ENCODE results near the gene PPP1R14C.

DNA sequence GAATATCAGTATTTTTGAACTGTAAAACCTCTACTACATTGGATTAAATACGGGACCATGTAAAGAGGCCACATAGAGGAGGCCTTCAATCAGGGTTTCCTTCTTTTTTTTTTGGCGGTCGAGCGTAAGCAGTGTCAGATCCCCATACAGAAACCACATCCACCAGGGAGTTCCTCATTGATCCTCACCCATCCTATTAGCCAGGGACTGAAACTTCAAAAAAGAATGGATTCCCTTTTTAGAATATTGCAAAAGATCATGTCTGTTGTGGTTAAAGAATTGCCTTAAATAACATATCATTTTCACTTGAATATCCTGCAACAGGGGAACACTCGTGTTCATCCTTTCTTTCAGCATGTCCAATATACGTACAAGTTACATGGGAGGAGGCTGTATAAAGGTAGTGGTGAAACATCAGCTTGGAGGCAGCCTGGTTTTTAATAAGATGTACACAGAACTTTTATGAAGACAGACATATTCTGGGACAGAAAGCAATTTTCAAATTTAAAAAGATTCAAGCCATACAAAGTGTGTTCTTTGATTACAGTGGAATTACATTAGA lies 96.1 kb downstream of the PPP1R14C start:
- TF ChIP-seq, protein P1, sequence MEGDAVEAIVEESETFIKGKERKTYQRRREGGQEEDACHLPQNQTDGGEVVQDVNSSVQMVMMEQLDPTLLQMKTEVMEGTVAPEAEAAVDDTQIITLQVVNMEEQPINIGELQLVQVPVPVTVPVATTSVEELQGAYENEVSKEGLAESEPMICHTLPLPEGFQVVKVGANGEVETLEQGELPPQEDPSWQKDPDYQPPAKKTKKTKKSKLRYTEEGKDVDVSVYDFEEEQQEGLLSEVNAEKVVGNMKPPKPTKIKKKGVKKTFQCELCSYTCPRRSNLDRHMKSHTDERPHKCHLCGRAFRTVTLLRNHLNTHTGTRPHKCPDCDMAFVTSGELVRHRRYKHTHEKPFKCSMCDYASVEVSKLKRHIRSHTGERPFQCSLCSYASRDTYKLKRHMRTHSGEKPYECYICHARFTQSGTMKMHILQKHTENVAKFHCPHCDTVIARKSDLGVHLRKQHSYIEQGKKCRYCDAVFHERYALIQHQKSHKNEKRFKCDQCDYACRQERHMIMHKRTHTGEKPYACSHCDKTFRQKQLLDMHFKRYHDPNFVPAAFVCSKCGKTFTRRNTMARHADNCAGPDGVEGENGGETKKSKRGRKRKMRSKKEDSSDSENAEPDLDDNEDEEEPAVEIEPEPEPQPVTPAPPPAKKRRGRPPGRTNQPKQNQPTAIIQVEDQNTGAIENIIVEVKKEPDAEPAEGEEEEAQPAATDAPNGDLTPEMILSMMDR (conservative IDR thresholded peaks at IDR 0.05; ENCODE audit: low read depth in 2 of 2): no peak
- no peak for TF ChIP-seq POLR2AphosphoS5 (IDR thresholded peaks at IDR 0.05; ENCODE audit: low read depth)
- TF ChIP-seq EZH2 (IDR thresholded peaks at IDR 0.05; ENCODE audit: low read depth, unreplicated experiment): no peak
- TF ChIP-seq, protein P2, sequence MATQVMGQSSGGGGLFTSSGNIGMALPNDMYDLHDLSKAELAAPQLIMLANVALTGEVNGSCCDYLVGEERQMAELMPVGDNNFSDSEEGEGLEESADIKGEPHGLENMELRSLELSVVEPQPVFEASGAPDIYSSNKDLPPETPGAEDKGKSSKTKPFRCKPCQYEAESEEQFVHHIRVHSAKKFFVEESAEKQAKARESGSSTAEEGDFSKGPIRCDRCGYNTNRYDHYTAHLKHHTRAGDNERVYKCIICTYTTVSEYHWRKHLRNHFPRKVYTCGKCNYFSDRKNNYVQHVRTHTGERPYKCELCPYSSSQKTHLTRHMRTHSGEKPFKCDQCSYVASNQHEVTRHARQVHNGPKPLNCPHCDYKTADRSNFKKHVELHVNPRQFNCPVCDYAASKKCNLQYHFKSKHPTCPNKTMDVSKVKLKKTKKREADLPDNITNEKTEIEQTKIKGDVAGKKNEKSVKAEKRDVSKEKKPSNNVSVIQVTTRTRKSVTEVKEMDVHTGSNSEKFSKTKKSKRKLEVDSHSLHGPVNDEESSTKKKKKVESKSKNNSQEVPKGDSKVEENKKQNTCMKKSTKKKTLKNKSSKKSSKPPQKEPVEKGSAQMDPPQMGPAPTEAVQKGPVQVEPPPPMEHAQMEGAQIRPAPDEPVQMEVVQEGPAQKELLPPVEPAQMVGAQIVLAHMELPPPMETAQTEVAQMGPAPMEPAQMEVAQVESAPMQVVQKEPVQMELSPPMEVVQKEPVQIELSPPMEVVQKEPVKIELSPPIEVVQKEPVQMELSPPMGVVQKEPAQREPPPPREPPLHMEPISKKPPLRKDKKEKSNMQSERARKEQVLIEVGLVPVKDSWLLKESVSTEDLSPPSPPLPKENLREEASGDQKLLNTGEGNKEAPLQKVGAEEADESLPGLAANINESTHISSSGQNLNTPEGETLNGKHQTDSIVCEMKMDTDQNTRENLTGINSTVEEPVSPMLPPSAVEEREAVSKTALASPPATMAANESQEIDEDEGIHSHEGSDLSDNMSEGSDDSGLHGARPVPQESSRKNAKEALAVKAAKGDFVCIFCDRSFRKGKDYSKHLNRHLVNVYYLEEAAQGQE (IDR thresholded peaks at IDR 0.05; ENCODE audit: unreplicated experiment): no peak
- TF ChIP-seq EZH2phosphoT487 (IDR thresholded peaks at IDR 0.05; ENCODE audit: unreplicated experiment): no peak
- TF ChIP-seq CREB1 (CRISPR knock-in tag; IDR thresholded peaks at IDR 0.05; ENCODE audit: low read depth): no peak
- no peak for TF ChIP-seq ZNF331 (CRISPR knock-in tag; IDR thresholded peaks at IDR 0.05; ENCODE audit: low read depth)
- TF ChIP-seq NANOG (IDR thresholded peaks at IDR 0.05; ENCODE audit: borderline replicate concordance): no peak
